Left lung (tissue), 10 donors: ENCODE measurements around the gene TNFSF12. TPM values are rescaled to one million over a fixed set of nuclear protein-coding genes. Genes with fewer than 3 reads are reported as not detected.

Source experiments
- ATAC-seq: fragments of 200-7000 bp; cut with Tn5 transposase; one replicate; pipeline ENCODE4 v1.9.1; 2020; ENCODE audit warnings: moderate library complexity
- DNase-seq, 4 donors: peaks; one replicate each; pipeline ENCODE4 v3.0.0-alpha.2; 2013 to 2020
- H3K27ac ChIP-seq, 2 donors: fragments of 200-600 bp; sonication (generic) in 1 of 2; one replicate each; pipeline versions ENCODE4 v1.5.0 to v1.8.0; 2020 to 2021
- H3K27me3 ChIP-seq, 2 donors: fragments of 200-600 bp; sonication (generic) in 1 of 2; one replicate each; pipeline versions ENCODE4 v1.5.0 to v1.8.0; 2020 to 2021
- H3K36me3 ChIP-seq, 2 donors: fragments of 200-600 bp; sonication (generic) in 1 of 2; one replicate each; pipeline versions ENCODE4 v1.5.0 to v1.8.0; 2020 to 2021
- H3K4me1 ChIP-seq, 2 donors: fragments of 200-600 bp; one replicate each; pipeline ENCODE4 v1.8.0; 2021
- H3K4me3 ChIP-seq, 2 donors: fragments of 200-600 bp; sonication (generic) in 1 of 2; one replicate each; pipeline versions ENCODE4 v1.5.0 to v1.8.0; 2020 to 2021; ENCODE audit warnings: mild to moderate bottlenecking in 1 of 2
- H3K9me3 ChIP-seq, 2 donors: fragments of 200-600 bp; sonication (generic) in 1 of 2; one replicate each; pipeline versions ENCODE4 v1.5.0 to v1.8.0; 2020 to 2021
- CTCF ChIP-seq, 2 donors: fragments of 200-600 bp; sonication (generic) in 1 of 2; IDR thresholded peaks; one replicate each; pipeline versions ENCODE4 v1.5.0 to v1.8.0; 2021; ENCODE audit warnings: antibody characterized with exemption in 2 of 2
- intact Hi-C, 2 donors: fragments of 100-400 bp; cut with DNase I; formaldehyde crosslinking; loops; one replicate each; pipeline versions ENCODE4 v1.11.2 to v1.14.2; 2022
- polyA plus RNA-seq, 6 donors: library from polyadenylated mRNA; unstranded; fragments of 120-200 nt; gene quantifications; one replicate each; pipeline ENCODE4 v1.2.1, GENCODE V29; 2013; ENCODE audit not compliant: insufficient read length in 6 of 6
- total RNA-seq, 2 donors: library from RNA; stranded (reverse); fragmentation: NEBNext Ultra II Directional; extraction: Animal tissue kit (Norgen Biotek cat#: 25700); gene quantifications; one replicate each; pipeline ENCODE4 v1.2.1, GENCODE V29; 2021
- donor health status: DM: no; HTN: yes; CAD: no.
- donor health status: DM: no; HTN: no; CAD: no.

TNFSF12 gene
- total and polyA plus RNA-seq, 8 donors, result 23.6 to 50.5 (median 29.9) TPM

- TF ChIP-seq CTCF (IDR thresholded peaks at IDR 0.05), result no peak
- no peaks in the 10 kb centered on the region for H3K9me3 ChIP-seq
- no peak overlapping the region for H3K27ac ChIP-seq
- no peaks in the 10 kb centered on the region for H3K27me3 ChIP-seq
- intact Hi-C loops, result loop anchor here in 1 of 2 donors (5.0 kb wide), 2 partner anchors 51 to 206 kb away; partner anchors contain the start of gene TMEM95
- peaks cover 30 to 61% of the 10 kb centered on the region in 2 donors for H3K4me1 ChIP-seq
- ATAC-seq (no peak), DNase-seq (no peak)
- peaks cover 0 to 58% of the 10 kb centered on the region in 2 donors for H3K36me3 ChIP-seq
- peak overlapping the region in 1 of 2 donors; percentile 82 for H3K4me3 ChIP-seq
Observed at GRCh38 chr17:7563115-7563869, 14.4 kb downstream of the TNFSF12 start.

GRCh38 chr17:7569571-7569970 lies 20.7 kb downstream of the TNFSF12 start:
- ATAC-seq, result no peak

GRCh38 chr17:7570351-7570750 lies 21.5 kb downstream of the TNFSF12 start:
- ATAC-seq (no peak), DNase-seq (no peak)
- H3K4me3 ChIP-seq, result no peak overlapping the region
- intact Hi-C loops, result no loop called here
- peaks cover 11 to 29% of the 10 kb centered on the region in 2 donors for H3K4me1 ChIP-seq
- no peaks in the 10 kb centered on the region for H3K27me3 ChIP-seq
- peaks cover 0 to 76% of the 10 kb centered on the region in 2 donors for H3K36me3 ChIP-seq
- H3K27ac ChIP-seq, result no peak overlapping the region
- no peak for TF ChIP-seq CTCF (IDR thresholded peaks at IDR 0.05)
- H3K9me3 ChIP-seq, result no peaks in the 10 kb centered on the region

More at GRCh38 chr17:7569571-7569970, 20.7 kb downstream of the TNFSF12 start:
- TF ChIP-seq CTCF (IDR thresholded peaks at IDR 0.05), result no peak
- intact Hi-C loops, result no loop called here
- no peak overlapping the region for H3K4me3 ChIP-seq
- H3K4me1 ChIP-seq, result peaks cover 5 to 24% of the 10 kb centered on the region in 2 donors
- H3K9me3 ChIP-seq, result no peaks in the 10 kb centered on the region
- no peak for DNase-seq
- H3K27me3 ChIP-seq, result no peaks in the 10 kb centered on the region
- peaks cover 0 to 76% of the 10 kb centered on the region in 2 donors for H3K36me3 ChIP-seq
- no peak overlapping the region for H3K27ac ChIP-seq

- TF ChIP-seq CTCF (IDR thresholded peaks at IDR 0.05), result no peak
- intact Hi-C loops, result no loop called here
- Histone ChIP-seq H3K4me1 (peaks cover 18 to 48% of the 10 kb centered on the region in 2 donors), H3K27ac (peak overlapping the region; percentile 76 to 98), H3K27me3 (no peaks in the 10 kb centered on the region), H3K36me3 (peaks cover 0 to 76% of the 10 kb centered on the region in 2 donors), H3K9me3 (no peaks in the 10 kb centered on the region), H3K4me3 (peak overlapping the region; percentile 33 to 100)
- DNase-seq (no peak), ATAC-seq (no peak)
Observed at GRCh38 chr17:7572338-7572587, 23.4 kb downstream of the TNFSF12 start.

GRCh38 chr17:7572588-7573323 lies 23.9 kb downstream of the TNFSF12 start:
- ATAC-seq (peak; percentile 92), DNase-seq (peak; percentile 98 to 99 (median 99))
- Histone ChIP-seq H3K9me3 (no peaks in the 10 kb centered on the region), H3K27ac (peak overlapping the region; percentile 97 to 98), H3K4me1 (peaks cover 18 to 53% of the 10 kb centered on the region in 2 donors), H3K4me3 (peak overlapping the region; percentile 100), H3K36me3 (peaks cover 0 to 76% of the 10 kb centered on the region in 2 donors), H3K27me3 (no peaks in the 10 kb centered on the region)
- intact Hi-C loops, result no loop called here
- peak in 1 of 2 donors; percentile 27 for TF ChIP-seq CTCF (IDR thresholded peaks at IDR 0.05)
